Ascending aorta (tissue), 2 donors: ENCODE measurements around the gene PCBP4. TPM values are rescaled to one million over a fixed set of nuclear protein-coding genes. Genes with fewer than 3 reads are reported as not detected.
A peak's percentile ranks its signal among the peaks of the same experiment; 100 is the strongest.

Experiments used
- DNase-seq, 2 donors: peaks; one replicate each; pipeline ENCODE4 v3.0.0-alpha.2; 2019; ENCODE audit warnings: low spot score in 2 of 2
- H3K27ac ChIP-seq, 2 donors: fragments of 200-600 bp; sonication (generic); one replicate each; pipeline ENCODE4 v1.5.1; 2016 to 2017; ENCODE audit warnings: mild to moderate bottlenecking in 1 of 2
- H3K27me3 ChIP-seq: fragments of 200-600 bp; sonication (generic); one replicate; pipeline ENCODE4 v1.5.1; 2017
- H3K36me3 ChIP-seq, 2 donors: fragments of 200-600 bp; sonication (generic); one replicate each; pipeline ENCODE4 v1.5.1; 2016
- H3K4me1 ChIP-seq, 2 donors: fragments of 200-600 bp; sonication (generic); one replicate each; pipeline ENCODE4 v1.5.1; 2016 to 2017; ENCODE audit warnings: mild to moderate bottlenecking in 1 of 2
- H3K4me3 ChIP-seq, 2 donors: fragments of 200-600 bp; sonication (generic); one replicate each; pipeline ENCODE4 v1.5.1; 2016 to 2017; ENCODE audit warnings: mild to moderate bottlenecking in 1 of 2
- H3K9me3 ChIP-seq, 2 donors: fragments of 200-600 bp; sonication (generic); one replicate each; pipeline ENCODE4 v1.5.1; 2016
- intact Hi-C: fragments of 100-400 bp; cut with DNase I; formaldehyde crosslinking; loops from one replicate; pipeline ENCODE4 v1.15.1; 2023
- total RNA-seq: library from RNA; depleted of rRNA; stranded (reverse); fragments of >200 nt; gene quantifications from one replicate; pipeline ENCODE4 v1.1.0, GENCODE V29; 2016
- TF ChIP-seq, protein P1 (sequence below), 3 experiments: fragments of 200-600 bp in 2 of 3; fragments of 450-650 bp in 1 of 3; sonication (generic) in 2 of 3; IDR thresholded peaks; one replicate each; pipeline ENCODE4 v1.5.1; 2016 to 2019; ENCODE audit warnings: antibody characterized with exemption in 3 of 3, mild to moderate bottlenecking in 1 of 3, moderate library complexity in 1 of 3

Gene PCBP4
- total RNA-seq, 1 donor from 2014 or later, result 256 TPM

DNA sequence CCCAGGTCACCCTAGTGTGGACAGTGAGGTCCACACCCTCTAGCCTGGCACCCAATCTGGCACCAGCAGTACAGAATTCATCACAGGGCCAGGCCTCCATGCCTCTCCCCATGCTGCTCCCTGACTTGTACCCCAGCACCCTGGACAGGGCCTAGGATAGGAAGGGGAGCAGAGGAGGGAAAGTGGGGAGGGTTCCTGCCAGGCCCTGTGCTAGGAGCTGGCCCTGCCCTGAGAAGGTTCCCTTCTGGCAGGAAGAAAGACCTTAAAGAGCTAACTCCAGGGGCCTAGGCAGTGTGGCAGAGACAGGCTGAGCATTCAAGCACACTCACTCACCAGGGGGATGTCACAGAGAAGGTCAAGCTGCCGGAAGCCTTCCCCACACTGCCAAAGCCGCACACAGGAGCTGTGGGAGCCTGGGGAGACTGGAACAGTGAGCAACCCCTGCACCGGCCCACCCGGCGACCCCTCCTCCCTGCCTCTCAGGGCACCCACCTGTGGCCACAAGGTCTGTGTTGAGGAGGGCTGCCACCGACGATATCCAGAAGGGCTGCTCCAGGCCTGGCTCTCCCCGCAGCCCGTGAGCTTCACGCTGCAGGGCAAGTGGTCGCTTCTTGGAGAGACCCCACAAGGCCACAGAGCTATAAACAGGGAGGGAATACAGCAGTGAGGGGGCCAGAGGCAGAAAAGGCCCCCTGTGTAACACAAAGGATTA lies 33.0 kb downstream of the PCBP4 start:
- H3K4me1 ChIP-seq, result no peaks in the 10 kb centered on the region
- no peaks in the 10 kb centered on the region for H3K9me3 ChIP-seq
- DNase-seq, result peak in 1 of 2 donors; percentile 58
- no peak overlapping the region for H3K27ac ChIP-seq
- H3K27me3 ChIP-seq, result no peaks in the 10 kb centered on the region
- intact Hi-C loops, result no loop called here
- TF ChIP-seq, protein P1, sequence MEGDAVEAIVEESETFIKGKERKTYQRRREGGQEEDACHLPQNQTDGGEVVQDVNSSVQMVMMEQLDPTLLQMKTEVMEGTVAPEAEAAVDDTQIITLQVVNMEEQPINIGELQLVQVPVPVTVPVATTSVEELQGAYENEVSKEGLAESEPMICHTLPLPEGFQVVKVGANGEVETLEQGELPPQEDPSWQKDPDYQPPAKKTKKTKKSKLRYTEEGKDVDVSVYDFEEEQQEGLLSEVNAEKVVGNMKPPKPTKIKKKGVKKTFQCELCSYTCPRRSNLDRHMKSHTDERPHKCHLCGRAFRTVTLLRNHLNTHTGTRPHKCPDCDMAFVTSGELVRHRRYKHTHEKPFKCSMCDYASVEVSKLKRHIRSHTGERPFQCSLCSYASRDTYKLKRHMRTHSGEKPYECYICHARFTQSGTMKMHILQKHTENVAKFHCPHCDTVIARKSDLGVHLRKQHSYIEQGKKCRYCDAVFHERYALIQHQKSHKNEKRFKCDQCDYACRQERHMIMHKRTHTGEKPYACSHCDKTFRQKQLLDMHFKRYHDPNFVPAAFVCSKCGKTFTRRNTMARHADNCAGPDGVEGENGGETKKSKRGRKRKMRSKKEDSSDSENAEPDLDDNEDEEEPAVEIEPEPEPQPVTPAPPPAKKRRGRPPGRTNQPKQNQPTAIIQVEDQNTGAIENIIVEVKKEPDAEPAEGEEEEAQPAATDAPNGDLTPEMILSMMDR (IDR thresholded peaks at IDR 0.05), result no peak
- H3K36me3 ChIP-seq, result peaks cover 48 to 67% of the 10 kb centered on the region in 2 donors
- no peak overlapping the region for H3K4me3 ChIP-seq

DNA sequence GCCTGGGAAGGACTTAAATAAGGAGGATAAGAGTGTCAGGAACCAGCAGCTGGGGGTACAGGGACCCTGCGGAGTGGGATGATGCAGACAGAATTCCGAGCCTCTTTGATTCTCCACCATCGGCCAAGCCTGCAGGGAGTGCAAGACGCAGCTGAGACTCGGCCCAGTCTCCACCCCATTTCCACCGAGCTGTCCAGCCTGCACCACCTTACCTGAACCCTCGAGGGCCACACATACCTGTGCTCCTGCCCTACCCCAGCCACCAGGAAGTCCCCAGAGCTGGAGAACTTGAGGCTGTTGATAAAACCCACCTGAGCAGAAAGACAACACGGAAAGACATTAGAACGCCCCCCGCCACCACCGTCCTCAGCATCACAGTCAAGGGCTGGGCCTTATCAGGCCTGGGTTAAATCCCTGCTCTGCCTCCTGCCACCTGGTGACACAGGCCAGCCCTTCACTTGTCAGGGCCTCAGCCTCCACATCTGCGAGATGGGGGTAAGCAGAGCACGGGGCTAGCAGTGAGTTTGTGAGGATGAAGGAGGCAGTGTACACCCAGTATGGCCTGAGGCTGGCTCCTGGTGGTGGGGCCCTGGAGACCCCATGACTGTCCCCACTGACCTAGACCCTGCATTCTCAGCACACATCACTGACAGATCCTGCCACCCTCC lies 33.6 kb downstream of the PCBP4 start:
- TF ChIP-seq, protein P1 (IDR thresholded peaks at IDR 0.05), result no peak
- DNase-seq, result peak in 1 of 2 donors; percentile 45
- H3K36me3 ChIP-seq, result peaks cover 48 to 64% of the 10 kb centered on the region in 2 donors
- no peaks in the 10 kb centered on the region for H3K9me3 ChIP-seq
- no peak overlapping the region for H3K4me3 ChIP-seq
- no peak overlapping the region for H3K27ac ChIP-seq
- no peaks in the 10 kb centered on the region for H3K27me3 ChIP-seq
- H3K4me1 ChIP-seq, result no peaks in the 10 kb centered on the region
- intact Hi-C loops, result no loop called here

DNA sequence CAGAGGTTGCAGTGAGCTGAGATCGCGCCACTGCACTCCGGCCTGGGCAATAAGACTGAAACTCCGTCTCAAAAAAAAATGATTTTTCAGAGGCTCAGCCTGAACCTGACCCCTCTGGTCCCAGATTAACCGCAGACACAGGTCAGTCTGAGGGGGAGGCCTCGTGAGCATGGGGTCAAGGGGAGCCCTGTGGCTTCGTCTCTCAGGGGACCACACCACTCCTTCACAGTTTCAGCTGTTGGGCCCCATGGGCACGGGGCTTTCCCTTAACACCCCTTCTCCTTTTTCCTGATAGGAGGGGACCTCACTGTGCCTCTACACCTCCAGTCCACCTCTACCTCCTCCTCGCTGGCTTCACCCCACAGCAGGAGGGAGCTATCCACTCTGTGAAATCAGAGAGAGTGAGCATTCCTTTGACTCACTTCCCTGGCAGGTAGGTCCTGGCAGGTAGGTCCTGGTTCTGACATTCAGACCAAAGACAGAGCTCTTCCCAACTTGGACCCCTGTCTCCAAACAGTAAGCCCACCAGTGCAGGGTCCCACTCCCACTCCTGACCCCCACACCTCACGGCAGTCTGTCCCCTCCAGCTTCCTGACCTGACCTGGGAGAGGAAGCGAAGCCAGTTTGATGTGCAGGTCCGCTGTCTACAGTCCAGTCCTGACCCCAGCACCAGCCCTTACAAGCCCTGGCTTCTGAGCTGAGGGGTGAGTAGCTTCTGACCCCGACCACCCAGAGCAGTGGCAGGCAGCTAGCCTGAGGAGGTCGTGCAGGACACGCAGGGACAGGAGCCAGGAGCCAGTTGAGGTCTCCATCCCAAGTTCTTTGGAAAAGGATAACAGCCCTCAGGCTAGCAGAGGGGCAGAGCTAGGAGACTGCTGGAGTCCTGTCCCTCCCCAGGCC lies 34.5 kb downstream of the PCBP4 start:
- Histone ChIP-seq H3K36me3 (peaks cover 48 to 55% of the 10 kb centered on the region in 2 donors), H3K27ac (no peak overlapping the region), H3K4me1 (no peaks in the 10 kb centered on the region), H3K27me3 (no peaks in the 10 kb centered on the region), H3K4me3 (no peak overlapping the region), H3K9me3 (no peaks in the 10 kb centered on the region)
- intact Hi-C loops, result no loop called here
- TF ChIP-seq, protein P1 (IDR thresholded peaks at IDR 0.05), result no peak
- DNase-seq, result peak in 1 of 2 donors; percentile 53

DNA sequence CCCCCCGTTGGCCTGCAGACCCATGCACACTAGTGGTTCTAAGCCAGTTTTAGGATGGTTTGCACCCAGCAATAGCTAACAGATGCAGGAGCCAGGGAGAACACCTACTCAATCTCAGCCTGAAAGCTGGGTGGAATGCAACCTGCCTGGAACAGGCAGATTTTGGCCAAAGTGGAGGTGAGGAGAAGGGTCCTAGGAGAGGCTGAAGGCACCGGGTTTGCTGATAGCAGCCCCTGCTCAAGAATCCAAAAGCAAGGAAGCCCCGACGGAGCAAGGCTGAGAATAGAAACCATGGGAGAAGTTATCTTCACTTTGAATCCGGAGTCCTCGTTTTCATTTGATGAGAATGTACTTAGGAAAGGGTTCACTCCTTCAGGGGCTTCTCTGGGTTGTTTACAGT lies 35.5 kb downstream of the PCBP4 start:
- intact Hi-C loops, result no loop called here
- TF ChIP-seq, protein P1 (IDR thresholded peaks at IDR 0.05), result no peak
- Histone ChIP-seq H3K4me1 (no peaks in the 10 kb centered on the region), H3K27me3 (no peaks in the 10 kb centered on the region), H3K27ac (no peak overlapping the region), H3K9me3 (no peaks in the 10 kb centered on the region), H3K36me3 (peaks cover 39 to 45% of the 10 kb centered on the region in 2 donors), H3K4me3 (no peak overlapping the region)
- peak in 1 of 2 donors; percentile 16 for DNase-seq

DNA sequence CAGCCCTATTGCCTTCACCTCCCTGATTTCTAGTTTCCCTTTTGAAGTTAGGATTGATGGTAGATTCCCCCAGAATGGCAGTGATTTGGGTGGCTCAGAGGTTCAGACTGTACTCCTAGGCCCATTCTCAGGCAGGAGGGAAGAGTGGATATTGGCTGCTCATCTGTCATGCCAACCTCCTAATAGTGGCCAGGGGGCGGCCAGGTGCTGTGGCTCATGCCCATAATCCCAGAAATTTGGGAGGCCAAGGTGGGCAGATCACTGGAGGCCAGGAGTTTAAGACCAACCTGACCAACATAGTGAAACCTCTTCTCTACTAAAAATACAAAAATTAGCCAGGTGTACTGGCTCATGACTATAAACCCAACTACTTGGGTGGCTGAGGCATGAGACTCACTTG lies 36.8 kb downstream of the PCBP4 start:
- TF ChIP-seq, protein P1 (IDR thresholded peaks at IDR 0.05), result no peak
- Histone ChIP-seq H3K27me3 (no peaks in the 10 kb centered on the region), H3K9me3 (no peaks in the 10 kb centered on the region), H3K4me3 (no peak overlapping the region), H3K27ac (no peak overlapping the region), H3K36me3 (peaks cover 26 to 32% of the 10 kb centered on the region in 2 donors), H3K4me1 (no peaks in the 10 kb centered on the region)
- peak in 1 of 2 donors; percentile 41 for DNase-seq
- intact Hi-C loops, result no loop called here
